ENCODE measurements around the gene SCYGR5. TPM values are rescaled to one million over a fixed set of nuclear protein-coding genes. Genes with fewer than 3 reads are reported as not detected.
"Not testable (repeated sequence)": the region's sequence is repeated elsewhere in the genome, so short reads cannot be mapped to it uniquely, and the experiment has no call there.

SCYGR5 gene, protein sequence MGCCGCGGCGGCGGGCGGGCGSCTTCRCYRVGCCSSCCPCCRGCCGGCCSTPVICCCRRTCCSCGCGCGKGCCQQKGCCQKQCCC
- total RNA-seq (2014; rRNA removed; shearing (Covaris generic)): not detected in 2 replicates
- not detected in 2 replicates for polyA plus RNA-seq (2016; fragmentation: Nextera tagmentation; extraction: Ambion mirVana)
- long read RNA-seq: 0 reads

DNA sequence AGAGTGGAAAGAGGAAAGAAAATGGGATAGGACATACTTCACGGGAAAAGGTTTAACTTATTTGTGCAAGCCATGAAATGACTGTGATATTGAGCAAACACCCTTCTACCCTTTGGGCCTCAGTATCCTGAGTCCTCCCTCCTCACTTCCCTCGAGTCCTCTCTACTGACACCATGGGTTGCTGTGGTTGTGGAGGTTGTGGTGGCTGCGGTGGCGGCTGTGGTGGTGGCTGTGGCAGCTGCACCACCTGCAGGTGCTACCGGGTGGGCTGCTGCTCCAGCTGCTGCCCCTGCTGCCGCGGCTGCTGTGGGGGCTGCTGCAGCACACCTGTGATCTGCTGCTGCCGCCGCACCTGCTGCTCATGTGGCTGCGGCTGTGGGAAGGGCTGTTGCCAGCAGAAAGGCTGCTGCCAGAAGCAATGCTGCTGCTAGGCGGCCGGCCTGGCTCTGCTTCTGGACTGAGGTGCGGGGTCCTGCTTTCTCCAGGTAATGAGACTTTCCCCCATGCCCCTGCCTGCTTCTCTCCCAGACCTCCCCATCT, at the start of gene SCYGR5:
SCYGR5 (plus strand) TSS at position 174 of the 540 bp plus-strand sequence; CDS start at position 174, 0 bp downstream.
- H3K36me3 ChIP-seq (ENCODE audit: insufficient read depth); H3K9me3 Mint-ChIP-seq; H3K9me2 ChIP-seq (ENCODE audit: insufficient read depth); H3K36me3 Mint-ChIP-seq (ENCODE audit: low read depth); H2AFZ ChIP-seq; H4K20me1 ChIP-seq (replicated peaks; ENCODE audit: insufficient read depth); H3K4me3 ChIP-seq; H3K27me3 Mint-ChIP-seq (ENCODE audit: insufficient read depth, low read depth, poor library complexity); H3K4me2 ChIP-seq; H3K27ac Mint-ChIP-seq; H3K4me3 Mint-ChIP-seq; H3K79me2 ChIP-seq (replicated peaks; ENCODE audit: insufficient read depth); DNase-seq (ENCODE audit: low spot score); H3K27me3 ChIP-seq (ENCODE audit: insufficient read depth); H3F3A ChIP-seq (replicated peaks; ENCODE audit: low read depth); H3K27ac ChIP-seq (ENCODE audit: low read depth); ATAC-seq: not testable (repeated sequence)
- peaks cover 13% of the 10 kb centered on the region for H3K4me1 Mint-ChIP-seq
- H3K4me1 ChIP-seq (ENCODE audit: insufficient read depth): peaks cover 22% of the 10 kb centered on the region

DNA sequence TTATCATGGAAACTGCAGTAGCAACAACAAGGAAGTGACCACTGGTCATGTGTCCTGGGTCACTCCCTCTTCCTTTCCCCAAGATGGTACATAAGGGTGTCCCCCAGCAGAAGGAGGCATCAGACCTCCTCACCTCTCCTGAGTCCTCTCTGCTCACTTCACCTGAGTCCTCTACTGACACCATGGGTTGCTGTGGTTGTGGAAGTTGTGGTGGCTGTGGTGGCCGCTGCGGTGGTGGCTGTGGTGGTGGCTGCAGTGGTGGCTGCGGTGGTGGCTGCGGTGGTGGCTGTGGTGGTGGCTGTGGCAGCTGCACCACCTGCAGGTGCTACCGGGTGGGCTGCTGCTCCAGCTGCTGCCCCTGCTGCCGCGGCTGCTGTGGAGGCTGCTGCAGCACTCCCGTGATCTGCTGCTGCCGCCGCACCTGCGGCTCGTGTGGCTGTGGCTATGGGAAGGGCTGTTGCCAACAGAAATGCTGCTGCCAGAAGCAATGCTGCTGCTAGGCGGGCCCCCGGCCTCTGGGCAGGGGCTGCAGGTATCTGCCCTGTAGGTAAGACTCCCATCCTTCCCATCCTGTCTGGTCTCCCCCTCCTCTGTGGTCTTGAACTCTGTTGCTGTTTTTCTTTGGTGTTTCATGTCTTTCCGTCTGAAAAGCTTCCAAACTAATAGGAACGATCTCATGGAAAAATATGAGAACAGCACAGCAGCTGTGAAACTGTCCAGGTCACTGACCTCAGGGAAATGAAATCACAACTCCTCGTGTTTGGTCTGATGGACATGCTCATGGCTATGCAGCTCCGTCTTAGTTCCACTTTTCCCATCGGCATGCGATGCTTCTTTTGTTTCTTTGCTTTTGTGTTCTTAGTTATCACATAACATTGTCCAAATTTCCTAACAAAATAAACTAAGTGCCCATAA, 49.0 kb upstream of the SCYGR5 start, which contains the start of gene SCYGR4:
SCYGR4 (plus strand) TSS at position 183 of the 915 bp plus-strand sequence; CDS start at position 183, 0 bp downstream.
- no peaks in the 10 kb centered on the region for H3K36me3 ChIP-seq (ENCODE audit: insufficient read depth)
- ATAC-seq: no peak
- Mint-ChIP-seq H3K27me3 (ENCODE audit: insufficient read depth, low read depth, poor library complexity) (peaks cover 4% of the 10 kb centered on the region), H3K4me1 (peaks cover 19% of the 10 kb centered on the region), H3K9me3 (no peaks in the 10 kb centered on the region), H3K4me3 (no peak within 1 kb of the TSS), H3K36me3 (ENCODE audit: low read depth) (no peaks in the 10 kb centered on the region), H3K27ac (no peak within 1 kb of the TSS)
- no peaks in the 10 kb centered on the region for H3K79me2 ChIP-seq (replicated peaks; ENCODE audit: insufficient read depth)
- no peak for DNase-seq (ENCODE audit: low spot score)
- H3K27me3 ChIP-seq (ENCODE audit: insufficient read depth): no peaks in the 10 kb centered on the region
- H3F3A ChIP-seq (replicated peaks; ENCODE audit: low read depth): no peaks in the 10 kb centered on the region
- no peaks in the 10 kb centered on the region for H3K9me2 ChIP-seq (ENCODE audit: insufficient read depth)
- H3K4me3 ChIP-seq: no peak within 1 kb of the TSS
- no peaks in the 10 kb centered on the region for H4K20me1 ChIP-seq (replicated peaks; ENCODE audit: insufficient read depth)
- peak within 1 kb of the TSS; percentile 53; the same call in 1 of the 2 replicates for H2AFZ ChIP-seq
- peak within 1 kb of the TSS; percentile 52; the same call in 1 of the 2 replicates for H3K4me2 ChIP-seq
- peaks cover 7% of the 10 kb centered on the region; the same call in 1 of the 2 replicates for H3K4me1 ChIP-seq (ENCODE audit: insufficient read depth)
- no peak within 1 kb of the TSS for H3K27ac ChIP-seq (ENCODE audit: low read depth)
- TF ChIP-seq EZH2phosphoT487 (IDR thresholded peaks at IDR 0.05; ENCODE audit: unreplicated experiment) (no peak), EZH2 (IDR thresholded peaks at IDR 0.05; ENCODE audit: low read depth, unreplicated experiment) (no peak), JUNB (IDR thresholded peaks at IDR 0.05; ENCODE audit: unreplicated experiment) (no peak), POLR2AphosphoS5 (IDR thresholded peaks at IDR 0.05; ENCODE audit: low read depth) (no peak), ZNF331 (CRISPR knock-in tag; IDR thresholded peaks at IDR 0.05; ENCODE audit: low read depth) (no peak), NANOG (IDR thresholded peaks at IDR 0.05; ENCODE audit: borderline replicate concordance) (no peak), ZNF114 (CRISPR knock-in tag; IDR thresholded peaks at IDR 0.05) (no peak), STAT1 (IDR thresholded peaks at IDR 0.05; ENCODE audit: unreplicated experiment) (no peak)
- TF ChIP-seq, protein P1, sequence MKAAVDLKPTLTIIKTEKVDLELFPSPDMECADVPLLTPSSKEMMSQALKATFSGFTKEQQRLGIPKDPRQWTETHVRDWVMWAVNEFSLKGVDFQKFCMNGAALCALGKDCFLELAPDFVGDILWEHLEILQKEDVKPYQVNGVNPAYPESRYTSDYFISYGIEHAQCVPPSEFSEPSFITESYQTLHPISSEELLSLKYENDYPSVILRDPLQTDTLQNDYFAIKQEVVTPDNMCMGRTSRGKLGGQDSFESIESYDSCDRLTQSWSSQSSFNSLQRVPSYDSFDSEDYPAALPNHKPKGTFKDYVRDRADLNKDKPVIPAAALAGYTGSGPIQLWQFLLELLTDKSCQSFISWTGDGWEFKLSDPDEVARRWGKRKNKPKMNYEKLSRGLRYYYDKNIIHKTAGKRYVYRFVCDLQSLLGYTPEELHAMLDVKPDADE (IDR thresholded peaks at IDR 0.05): no peak
- TF ChIP-seq, protein P2, sequence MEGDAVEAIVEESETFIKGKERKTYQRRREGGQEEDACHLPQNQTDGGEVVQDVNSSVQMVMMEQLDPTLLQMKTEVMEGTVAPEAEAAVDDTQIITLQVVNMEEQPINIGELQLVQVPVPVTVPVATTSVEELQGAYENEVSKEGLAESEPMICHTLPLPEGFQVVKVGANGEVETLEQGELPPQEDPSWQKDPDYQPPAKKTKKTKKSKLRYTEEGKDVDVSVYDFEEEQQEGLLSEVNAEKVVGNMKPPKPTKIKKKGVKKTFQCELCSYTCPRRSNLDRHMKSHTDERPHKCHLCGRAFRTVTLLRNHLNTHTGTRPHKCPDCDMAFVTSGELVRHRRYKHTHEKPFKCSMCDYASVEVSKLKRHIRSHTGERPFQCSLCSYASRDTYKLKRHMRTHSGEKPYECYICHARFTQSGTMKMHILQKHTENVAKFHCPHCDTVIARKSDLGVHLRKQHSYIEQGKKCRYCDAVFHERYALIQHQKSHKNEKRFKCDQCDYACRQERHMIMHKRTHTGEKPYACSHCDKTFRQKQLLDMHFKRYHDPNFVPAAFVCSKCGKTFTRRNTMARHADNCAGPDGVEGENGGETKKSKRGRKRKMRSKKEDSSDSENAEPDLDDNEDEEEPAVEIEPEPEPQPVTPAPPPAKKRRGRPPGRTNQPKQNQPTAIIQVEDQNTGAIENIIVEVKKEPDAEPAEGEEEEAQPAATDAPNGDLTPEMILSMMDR (conservative IDR thresholded peaks at IDR 0.05; ENCODE audit: low read depth in 2 of 2): no peak
- TF ChIP-seq, protein P3, sequence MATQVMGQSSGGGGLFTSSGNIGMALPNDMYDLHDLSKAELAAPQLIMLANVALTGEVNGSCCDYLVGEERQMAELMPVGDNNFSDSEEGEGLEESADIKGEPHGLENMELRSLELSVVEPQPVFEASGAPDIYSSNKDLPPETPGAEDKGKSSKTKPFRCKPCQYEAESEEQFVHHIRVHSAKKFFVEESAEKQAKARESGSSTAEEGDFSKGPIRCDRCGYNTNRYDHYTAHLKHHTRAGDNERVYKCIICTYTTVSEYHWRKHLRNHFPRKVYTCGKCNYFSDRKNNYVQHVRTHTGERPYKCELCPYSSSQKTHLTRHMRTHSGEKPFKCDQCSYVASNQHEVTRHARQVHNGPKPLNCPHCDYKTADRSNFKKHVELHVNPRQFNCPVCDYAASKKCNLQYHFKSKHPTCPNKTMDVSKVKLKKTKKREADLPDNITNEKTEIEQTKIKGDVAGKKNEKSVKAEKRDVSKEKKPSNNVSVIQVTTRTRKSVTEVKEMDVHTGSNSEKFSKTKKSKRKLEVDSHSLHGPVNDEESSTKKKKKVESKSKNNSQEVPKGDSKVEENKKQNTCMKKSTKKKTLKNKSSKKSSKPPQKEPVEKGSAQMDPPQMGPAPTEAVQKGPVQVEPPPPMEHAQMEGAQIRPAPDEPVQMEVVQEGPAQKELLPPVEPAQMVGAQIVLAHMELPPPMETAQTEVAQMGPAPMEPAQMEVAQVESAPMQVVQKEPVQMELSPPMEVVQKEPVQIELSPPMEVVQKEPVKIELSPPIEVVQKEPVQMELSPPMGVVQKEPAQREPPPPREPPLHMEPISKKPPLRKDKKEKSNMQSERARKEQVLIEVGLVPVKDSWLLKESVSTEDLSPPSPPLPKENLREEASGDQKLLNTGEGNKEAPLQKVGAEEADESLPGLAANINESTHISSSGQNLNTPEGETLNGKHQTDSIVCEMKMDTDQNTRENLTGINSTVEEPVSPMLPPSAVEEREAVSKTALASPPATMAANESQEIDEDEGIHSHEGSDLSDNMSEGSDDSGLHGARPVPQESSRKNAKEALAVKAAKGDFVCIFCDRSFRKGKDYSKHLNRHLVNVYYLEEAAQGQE (IDR thresholded peaks at IDR 0.05; ENCODE audit: unreplicated experiment): no peak
